Hippocampal formation (tissue), 2 donors: ENCODE data around the gene SF3B2.
"Not testable (repeated sequence)": the region's sequence is repeated elsewhere in the genome, so short reads cannot be mapped to it uniquely, and the experiment has no call there.

Experiments used
- DNase-seq, 2 donors: peaks; one replicate each; lab custom pipeline; 2025; lab: John Stamatoyannopoulos, UW

Gene SF3B2

DNA sequence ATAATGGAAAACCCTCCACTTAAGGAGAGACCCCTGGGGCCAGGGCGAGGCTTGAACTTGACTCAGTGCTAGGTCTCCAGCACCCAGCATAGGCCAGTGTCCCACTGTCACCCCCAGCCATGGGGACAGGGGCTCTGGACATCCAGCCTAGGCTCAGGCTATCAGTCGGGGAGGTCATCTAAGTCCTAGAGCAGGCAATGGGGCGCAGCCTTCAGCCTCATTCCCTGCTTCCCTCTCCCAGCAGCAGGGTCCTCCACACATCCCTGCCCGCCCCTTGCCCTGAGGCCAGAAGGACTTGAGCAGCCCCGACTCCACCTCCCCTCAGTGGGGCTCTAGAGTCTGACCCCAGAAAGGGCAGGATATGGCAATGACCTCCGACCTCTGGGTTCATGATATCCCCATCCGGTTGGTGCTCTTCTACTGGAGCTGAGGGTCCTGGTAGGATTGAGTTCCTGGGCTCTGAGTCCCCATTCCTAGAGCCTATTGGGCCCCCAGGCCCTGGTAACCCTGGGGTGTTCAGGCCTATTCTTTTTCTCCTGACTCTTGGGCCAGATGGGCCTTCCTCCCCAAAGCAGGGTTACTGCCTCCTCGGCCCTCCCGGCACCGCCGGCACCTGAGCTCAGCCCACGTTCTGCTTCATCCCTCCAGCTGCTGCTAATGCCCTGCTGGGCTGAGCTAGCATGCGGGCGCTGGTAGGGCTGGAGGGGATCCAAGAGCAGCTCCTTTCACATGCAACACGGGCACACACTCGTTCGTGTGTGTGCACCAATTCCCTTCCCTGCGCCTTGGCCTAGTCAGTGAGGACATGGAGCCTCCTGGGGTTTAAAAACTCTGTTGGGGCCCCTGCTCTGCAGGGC lies 36.0 kb upstream of the SF3B2 start:
- DNase-seq: no peak

DNA sequence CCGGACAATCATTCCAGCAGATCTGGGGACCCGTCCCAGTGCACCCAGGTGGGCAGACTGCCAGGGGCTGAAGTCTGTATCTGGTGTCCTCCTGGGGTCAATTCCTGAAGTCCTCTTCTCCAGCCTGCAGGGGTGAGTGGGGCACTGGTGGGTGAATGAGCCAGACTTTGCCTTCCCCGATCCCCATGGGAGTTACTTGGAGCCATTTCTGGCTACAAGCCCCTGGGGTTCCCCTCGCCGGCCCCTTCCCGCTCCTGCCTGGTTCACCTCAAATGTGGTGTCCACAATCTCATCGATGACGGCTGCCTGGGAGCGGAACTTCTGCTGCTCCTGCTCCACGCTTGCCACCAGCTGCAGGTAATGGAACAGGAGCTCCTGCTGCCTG lies 35.4 kb upstream of the SF3B2 start:
- DNase-seq: no peak

- no peak for DNase-seq
Observed at GRCh38 chr11:66017321-66017720, 34.8 kb upstream of the SF3B2 start.

- no peak for DNase-seq
Observed at GRCh38 chr11:66020212-66020611, 32.0 kb upstream of the SF3B2 start.

- DNase-seq: no peak
Observed at GRCh38 chr11:66020618-66021357, 31.4 kb upstream of the SF3B2 start.

DNA sequence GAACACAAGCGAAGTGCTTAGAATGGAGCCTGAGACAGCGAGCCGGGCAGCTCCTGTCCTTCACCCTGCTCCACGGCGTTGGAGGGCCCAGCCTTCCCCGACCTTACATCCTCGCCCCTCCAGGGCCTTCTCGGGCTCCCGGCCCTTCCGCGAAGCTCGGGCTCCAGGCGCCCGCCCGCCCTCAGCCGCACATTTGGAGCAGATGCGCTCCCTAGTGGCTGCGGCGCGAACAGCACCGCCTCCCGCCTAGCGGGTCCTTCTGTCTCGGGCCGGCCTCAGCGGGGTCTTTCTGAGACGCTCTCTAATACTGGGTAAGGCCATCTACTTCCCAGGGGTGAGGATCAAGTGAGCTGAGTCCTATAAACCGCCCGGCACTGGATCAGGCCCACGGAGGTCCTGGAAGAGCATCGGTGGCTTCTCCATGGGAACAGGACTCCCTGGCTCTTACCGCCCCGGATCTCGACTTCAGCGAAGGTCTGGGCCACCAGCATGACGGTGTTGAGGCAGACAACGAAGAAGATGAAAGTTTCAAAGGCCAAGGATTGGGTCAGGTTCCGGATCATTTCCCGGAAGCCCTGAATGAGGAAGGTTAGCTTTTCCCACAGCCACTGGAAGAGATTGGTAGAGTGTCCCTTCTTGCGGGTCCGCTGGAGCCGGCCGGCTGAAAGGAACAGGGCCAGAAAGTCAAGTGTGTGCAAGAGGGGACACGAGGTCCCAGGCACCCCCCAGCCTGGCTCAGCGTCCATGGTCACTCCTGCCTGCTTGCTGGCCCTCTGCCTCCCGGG lies 29.6 kb upstream of the SF3B2 start:
- peak; percentile 15 to 43 for DNase-seq

DNA sequence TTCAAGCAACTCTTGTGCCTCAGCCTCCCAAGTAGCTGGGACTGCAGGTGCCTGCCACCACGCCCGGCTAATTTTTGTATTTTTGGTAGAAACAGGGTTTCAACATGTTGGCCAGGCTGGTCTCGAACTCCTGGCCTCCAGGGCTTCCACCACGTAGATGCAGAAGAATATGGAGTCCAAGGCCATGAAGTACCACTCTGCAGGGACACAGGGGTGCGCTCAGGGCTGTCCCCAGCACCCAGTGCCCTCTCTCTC lies 29.1 kb upstream of the SF3B2 start:
- DNase-seq: not testable (repeated sequence)

- DNase-seq: no peak
Observed at GRCh38 chr11:66026017-66026529, 26.1 kb upstream of the SF3B2 start, which contains the start of gene CATSPER1. Gene CATSPER1, minus strand, starts transcription at chr11:66026479. Its CDS starts 100 bp downstream, at chr11:66026379.

- no peak for DNase-seq
Observed at GRCh38 chr11:66032957-66033735, 19.0 kb upstream of the SF3B2 start.

- no peak for DNase-seq
Observed at GRCh38 chr11:66035653-66036333, 16.4 kb upstream of the SF3B2 start.

DNA sequence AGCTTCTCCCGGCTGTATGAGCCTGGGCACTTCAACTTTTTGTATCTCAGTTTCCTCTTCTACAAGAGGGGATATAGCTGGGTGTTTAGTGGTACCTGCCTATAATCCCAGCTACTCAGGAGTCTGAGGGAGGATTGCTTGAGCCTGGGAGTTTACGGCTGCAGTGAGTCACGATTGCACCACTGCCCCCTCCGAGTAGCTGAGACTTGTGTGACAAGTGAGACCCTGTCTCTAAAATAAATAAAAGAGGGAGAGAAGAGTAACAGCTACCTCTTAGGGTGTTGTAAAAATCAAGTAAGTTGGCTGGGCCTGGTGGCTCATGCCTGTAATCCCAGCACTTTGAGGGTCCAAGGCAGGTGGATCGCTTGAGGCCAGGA lies 15.8 kb upstream of the SF3B2 start:
- no peak for DNase-seq

DNA sequence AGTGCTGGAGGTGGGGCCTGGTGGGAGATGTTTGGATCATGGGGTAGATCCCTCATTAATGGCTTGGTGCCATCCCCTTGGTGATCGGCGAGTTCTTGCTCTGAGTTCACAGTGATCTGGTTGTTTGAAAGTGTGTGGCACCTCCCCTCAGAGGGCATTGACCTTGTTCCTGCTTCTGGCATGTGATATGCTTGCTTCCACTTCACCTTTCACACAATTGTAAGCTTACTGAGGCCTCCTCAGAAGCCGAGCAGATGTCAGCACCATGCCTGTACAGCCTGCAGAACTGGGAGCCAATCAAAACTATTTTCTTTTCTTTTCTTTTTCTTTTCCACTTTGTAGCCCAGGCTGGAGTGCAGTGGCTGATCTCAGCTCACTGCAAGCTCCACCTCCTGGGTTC lies 14.8 kb upstream of the SF3B2 start:
- DNase-seq: no peak

- no peak for DNase-seq
Observed at GRCh38 chr11:66039765-66040164, 12.4 kb upstream of the SF3B2 start.

DNA sequence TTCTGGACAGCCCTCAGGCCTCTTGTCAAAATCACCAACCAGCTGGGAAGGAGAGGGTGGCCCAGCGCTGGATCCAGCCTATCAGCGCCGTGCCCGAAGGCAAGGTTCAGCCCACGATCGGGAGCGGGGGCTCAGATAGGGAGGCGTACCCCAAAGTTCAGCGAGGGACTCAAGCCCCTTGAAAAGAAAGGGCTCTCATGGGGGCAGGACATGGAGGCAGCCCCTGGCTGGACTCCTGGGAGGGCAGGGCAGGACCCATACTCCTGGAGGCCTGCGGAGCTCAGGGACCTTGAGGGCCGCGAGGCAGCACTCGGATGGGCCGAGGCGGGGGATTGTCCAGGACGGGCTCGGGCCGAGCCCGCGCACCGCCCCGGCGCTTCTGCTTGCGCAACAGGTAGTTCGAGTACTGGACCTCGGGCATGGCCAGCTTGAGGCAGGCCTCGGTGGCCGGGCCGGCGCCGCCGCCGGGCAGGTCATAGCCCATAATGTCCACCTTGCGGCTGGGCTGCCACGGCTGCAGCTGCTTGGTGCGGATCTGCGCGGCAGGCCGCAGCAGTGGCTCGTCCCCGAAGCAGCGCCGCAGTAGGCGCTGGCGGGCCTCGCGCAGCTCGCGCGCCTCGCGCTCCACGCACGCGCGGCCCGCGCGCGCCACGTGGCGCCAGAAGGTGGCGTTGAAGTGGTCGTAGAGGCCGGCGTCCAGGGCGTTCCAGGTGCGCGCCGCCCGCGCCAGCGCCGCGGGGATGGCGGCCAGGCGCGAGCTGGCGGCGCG lies 9.8 kb upstream of the SF3B2 start:
- DNase-seq: no peak

DNA sequence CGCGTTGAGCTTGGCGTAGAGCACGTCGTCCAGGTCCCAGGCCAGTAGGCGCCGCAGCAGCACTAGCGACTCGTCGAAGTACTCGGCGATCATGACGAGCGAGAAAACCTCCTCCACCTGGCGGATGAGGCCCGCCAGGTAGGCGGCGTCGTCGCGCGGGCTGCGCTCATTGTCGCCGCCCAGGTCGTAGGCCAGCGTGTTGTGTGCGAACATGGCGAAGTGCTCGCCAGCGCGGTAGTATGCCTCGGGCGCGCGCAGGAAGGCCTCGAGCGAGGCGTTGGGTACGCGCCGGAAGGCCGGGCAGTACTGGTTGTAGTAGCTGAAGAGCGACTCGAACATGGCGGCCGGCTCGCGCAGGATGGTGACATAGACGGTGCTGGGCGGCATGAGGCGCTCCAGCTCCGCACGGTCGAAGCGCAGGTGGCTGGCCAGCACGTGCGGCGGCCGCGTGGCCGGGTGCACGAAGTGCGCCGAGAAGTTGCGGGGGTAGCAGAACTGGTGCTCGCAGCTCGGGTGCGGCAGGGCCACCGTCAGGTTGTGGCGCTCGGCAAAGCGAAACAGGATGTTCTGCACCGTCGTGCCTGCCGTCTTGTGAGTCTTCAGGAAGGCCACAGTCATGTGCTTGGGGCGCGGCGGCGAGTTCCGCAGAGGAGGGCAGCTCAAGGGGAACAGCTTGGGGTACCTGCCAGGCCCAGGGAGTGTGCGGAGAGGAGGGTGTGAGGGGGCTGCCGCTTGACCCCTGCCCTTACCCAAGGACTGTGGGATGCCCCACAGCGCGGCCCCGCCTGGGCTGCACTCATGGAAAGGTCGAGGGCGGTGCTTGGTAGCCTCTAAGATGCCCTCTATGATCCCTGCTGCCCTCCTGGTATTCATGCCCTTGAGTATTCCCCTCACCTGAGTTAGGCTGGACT lies 8.9 kb upstream of the SF3B2 start:
- DNase-seq: no peak

DNA sequence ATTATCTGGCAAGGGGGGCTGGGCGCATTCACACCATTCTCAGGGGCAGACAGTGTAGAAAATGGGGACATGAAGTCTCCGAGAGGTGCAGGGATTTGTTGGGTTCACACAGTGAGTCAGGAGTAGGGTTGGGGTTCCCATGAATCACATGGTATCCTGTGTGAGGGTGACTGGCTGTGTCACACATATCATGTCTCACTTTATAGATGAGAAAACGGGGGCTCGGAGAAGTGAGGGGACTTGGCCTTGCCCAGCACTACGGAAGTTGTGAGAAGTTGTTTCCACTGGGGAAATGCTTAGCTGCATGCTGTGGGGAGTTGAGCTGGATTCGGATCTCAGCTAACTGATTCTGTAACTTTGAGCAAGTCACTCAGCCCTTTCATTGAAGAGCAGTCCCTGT lies 7.4 kb upstream of the SF3B2 start:
- DNase-seq: no peak

GRCh38 chr11:66045177-66045639 lies 7.0 kb upstream of the SF3B2 start:
- peak; percentile 64 to 70 for DNase-seq

DNA sequence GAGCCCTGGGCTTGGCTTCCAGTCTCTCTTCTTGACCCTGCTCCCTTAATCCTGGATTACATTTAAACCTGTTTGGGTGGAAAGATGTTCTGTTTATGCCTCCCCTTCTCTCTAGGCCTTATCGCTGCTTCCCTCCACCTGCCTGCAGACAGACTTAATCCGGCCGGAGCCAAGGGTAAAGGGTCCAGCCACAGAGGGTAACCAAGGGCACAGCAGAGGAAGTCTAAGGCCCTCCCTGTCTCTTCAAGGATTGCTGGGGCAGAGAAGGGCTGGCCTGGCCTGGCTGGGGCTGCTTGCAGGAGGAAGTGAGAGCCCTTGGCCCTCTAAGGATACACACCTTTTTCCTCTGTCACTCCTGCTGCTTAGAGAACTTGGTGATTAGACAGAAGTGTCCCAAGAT lies 5.3 kb upstream of the SF3B2 start:
- DNase-seq: no peak
